Pancreas (tissue), 10 donors: ENCODE data around the gene ZDHHC22. TPM values are rescaled to one million over a fixed set of nuclear protein-coding genes. Genes with fewer than 3 reads are reported as not detected.

Source experiments
- ATAC-seq, 4 donors: fragments of 200-7000 bp; cut with Tn5 transposase; one replicate each; pipeline versions ENCODE4 v1.8.0 to v1.9.1; 2020; ENCODE audit warnings: mild to moderate bottlenecking in 4 of 4, moderate library complexity in 4 of 4
- DNase-seq, 6 donors: peaks; one replicate each; pipeline ENCODE4 v3.0.0-alpha.2; 2020
- FAIRE-seq: peaks from 2 replicates; lab custom pipeline; 2012; peaks lifted over from hg19 to GRCh38; lab: Jason Lieb, UNC
- H3K27ac ChIP-seq, 4 donors: fragments of 200-600 bp; sonication (generic); 1 replicate in 3 of 4; 2 replicates in 1 of 4; pipeline versions ENCODE4 v1.5.0 to v1.8.0; 2020
- H3K27me3 ChIP-seq, 4 donors: fragments of 200-600 bp; one replicate each; pipeline ENCODE4 v1.8.0; 2021
- H3K36me3 ChIP-seq, 3 donors: fragments of 200-600 bp; sonication (generic) in 1 of 3; one replicate each; pipeline versions ENCODE4 v1.5.0 to v1.8.0; 2020 to 2021
- H3K4me1 ChIP-seq, 3 donors: fragments of 200-600 bp; one replicate each; pipeline ENCODE4 v1.8.0; 2021
- H3K4me3 ChIP-seq, 4 donors: fragments of 200-600 bp; sonication (generic) in 2 of 4; one replicate each; pipeline versions ENCODE4 v1.5.0 to v1.8.0; 2020 to 2021
- H3K9me3 ChIP-seq, 4 donors: fragments of 200-600 bp; one replicate each; pipeline ENCODE4 v1.8.0; 2021
- CTCF ChIP-seq, 4 donors: fragments of 200-600 bp; sonication (generic) in 3 of 4; IDR thresholded peaks; one replicate each; pipeline versions ENCODE4 v1.5.0 to v1.8.0; 2021; ENCODE audit warnings: antibody characterized with exemption in 4 of 4
- WGBS, 2 donors: extraction: QIAGEN DNeasy Blood & Tissue Kit; methylation state at CpG; one replicate each; pipeline ENCODE4 v1.1.7; 2013; 5-methylcytosine and 5-hydroxymethylcytosine counted together
- intact Hi-C, 3 donors: fragments of 100-400 bp; cut with DNase I; formaldehyde crosslinking; loops; one replicate each; pipeline versions ENCODE4 v1.11.1 to v1.14.2; 2022
- polyA plus RNA-seq, 2 donors: library from polyadenylated mRNA; stranded (reverse); fragments of 200-250 nt; gene quantifications; one replicate each; pipeline ENCODE4 v1.2.3, GENCODE V29; 2013
- total RNA-seq, 6 donors: library from RNA; stranded (reverse); fragmentation: NEBNext Ultra II Directional in 4 of 6; extraction: Animal tissue kit (Norgen Biotek cat#: 25700) in 4 of 6; gene quantifications; one replicate each; pipeline versions ENCODE4 v1.2.1 to v1.2.4, GENCODE V29; 2021 to 2023
- donor health status: healthy with polysubstance abuse.
- donor health status: DM: no; HTN: no; CAD: no; lungs with moderate emphysema.
- donor health status: DM: no; HTN: no; CAD: no.
- donor health status: control.
- donor health status: control.
- donor health status: Bipolar disorder and iron deficiency.
- donor health status: DM: yes; HTN: yes; CAD: no.
- donor health status: DM: no; HTN: no; CAD: no.
- donor health status: DM: no; HTN: no; CAD: no.
- donor health status: DM: yes; HTN: yes; CAD: no.

ZDHHC22 gene
- total and polyA plus RNA-seq, 8 donors: 0.04 to 0.19 (median 0.04) TPM; not detected in 5

DNA sequence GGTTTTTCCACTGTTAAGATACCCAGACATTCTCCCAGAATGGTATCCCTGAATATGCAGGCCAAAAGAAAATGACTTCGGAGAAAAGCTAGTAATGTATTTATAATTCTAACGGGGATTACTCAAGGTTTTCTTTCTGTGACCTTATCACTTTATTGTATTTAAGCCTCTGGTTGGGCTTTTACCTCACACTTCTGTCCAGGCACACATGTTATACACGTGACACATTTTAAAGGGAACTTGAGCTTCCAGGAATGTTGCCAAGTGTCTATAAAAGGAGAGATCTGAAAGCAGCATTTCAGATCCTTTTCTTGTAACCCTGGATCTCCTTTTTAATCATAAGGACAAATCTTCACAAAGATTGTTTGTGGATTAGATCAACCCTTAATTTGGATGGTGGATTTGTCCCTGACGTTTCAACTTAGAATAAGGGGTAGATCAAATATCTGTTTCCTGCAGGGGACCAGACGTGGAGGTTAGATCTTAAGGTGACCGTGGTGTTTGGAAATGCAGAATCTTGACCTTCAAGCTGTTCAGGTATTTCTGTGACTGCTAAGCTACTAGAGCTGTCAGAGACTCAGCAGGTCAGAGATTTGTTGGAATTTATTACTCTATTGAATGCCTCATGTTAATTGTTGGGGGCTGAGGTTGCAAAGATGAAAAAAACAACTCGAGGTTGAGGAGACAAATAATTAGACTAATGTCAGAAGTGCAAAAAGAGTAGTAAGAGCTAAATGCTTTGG is 42.0 kb downstream of the ZDHHC22 start:
- peak overlapping the region in 2 of 4 donors; percentile 56 to 84 for H3K4me3 ChIP-seq

GRCh38 chr14:77098529-77099353 is 42.9 kb downstream of the ZDHHC22 start:
- FAIRE-seq: no peak

More for the DNA sequence above, 42.0 kb downstream of the ZDHHC22 start:
- Histone ChIP-seq H3K4me1 (peaks cover 12 to 25% (median 16%) of the 10 kb centered on the region in 3 donors), H3K27me3 (no peaks in the 10 kb centered on the region), H3K36me3 (no peaks in the 10 kb centered on the region), H3K9me3 (no peaks in the 10 kb centered on the region), H3K27ac (peak overlapping the region in 3 of 4 donors; percentile 79 to 99 (median 96))
- DNase-seq (no peak), FAIRE-seq (peak; percentile 67), ATAC-seq (peak; percentile 5 to 33 (median 24))
- no peak for TF ChIP-seq CTCF (IDR thresholded peaks at IDR 0.05)
- intact Hi-C loops: no loop called here
- 6 to 7% methylated on average over 7 of the region's 7 CpGs for WGBS, 2 donors

GRCh38 chr14:77097700-77098528 is 43.7 kb downstream of the ZDHHC22 start, which contains the start of gene CIPC:
CIPC (plus strand) TSS chr14:77098258; CDS start chr14:77105709, 7,451 bp downstream.
- TF ChIP-seq CTCF (IDR thresholded peaks at IDR 0.05): no peak
- Histone ChIP-seq H3K36me3 (no peaks in the 10 kb centered on the region), H3K27ac (peak within 1 kb of the TSS; percentile 79 to 99 (median 93)), H3K27me3 (no peaks in the 10 kb centered on the region), H3K4me1 (peaks cover 12 to 28% (median 16%) of the 10 kb centered on the region in 3 donors), H3K4me3 (peak within 1 kb of the TSS; percentile 56 to 84 (median 70)), H3K9me3 (no peaks in the 10 kb centered on the region)
- FAIRE-seq: peak; percentile 94
- ATAC-seq: peak; percentile 91 to 95 (median 92)
- 0 to 1% methylated on average over 82 to 87 of the region's 87 CpGs for WGBS, 2 donors
- DNase-seq: peak; percentile 98 to 100 (median 100)
- intact Hi-C loops: no loop called here

More at GRCh38 chr14:77098529-77099353, 42.9 kb downstream of the ZDHHC22 start:
- Histone ChIP-seq H3K9me3 (no peaks in the 10 kb centered on the region), H3K4me3 (peak overlapping the region; percentile 56 to 84 (median 70)), H3K4me1 (peaks cover 12 to 28% (median 16%) of the 10 kb centered on the region in 3 donors), H3K27ac (peak overlapping the region; percentile 79 to 99 (median 93)), H3K36me3 (no peaks in the 10 kb centered on the region), H3K27me3 (no peaks in the 10 kb centered on the region)
- peak; percentile 49 to 83 (median 72) for DNase-seq
- no peak for TF ChIP-seq CTCF (IDR thresholded peaks at IDR 0.05)
- intact Hi-C loops: no loop called here
- WGBS, 2 donors: 4% methylated on average over 23 of the region's 23 CpGs
- ATAC-seq: peak; percentile 41 to 61 (median 52)

DNA sequence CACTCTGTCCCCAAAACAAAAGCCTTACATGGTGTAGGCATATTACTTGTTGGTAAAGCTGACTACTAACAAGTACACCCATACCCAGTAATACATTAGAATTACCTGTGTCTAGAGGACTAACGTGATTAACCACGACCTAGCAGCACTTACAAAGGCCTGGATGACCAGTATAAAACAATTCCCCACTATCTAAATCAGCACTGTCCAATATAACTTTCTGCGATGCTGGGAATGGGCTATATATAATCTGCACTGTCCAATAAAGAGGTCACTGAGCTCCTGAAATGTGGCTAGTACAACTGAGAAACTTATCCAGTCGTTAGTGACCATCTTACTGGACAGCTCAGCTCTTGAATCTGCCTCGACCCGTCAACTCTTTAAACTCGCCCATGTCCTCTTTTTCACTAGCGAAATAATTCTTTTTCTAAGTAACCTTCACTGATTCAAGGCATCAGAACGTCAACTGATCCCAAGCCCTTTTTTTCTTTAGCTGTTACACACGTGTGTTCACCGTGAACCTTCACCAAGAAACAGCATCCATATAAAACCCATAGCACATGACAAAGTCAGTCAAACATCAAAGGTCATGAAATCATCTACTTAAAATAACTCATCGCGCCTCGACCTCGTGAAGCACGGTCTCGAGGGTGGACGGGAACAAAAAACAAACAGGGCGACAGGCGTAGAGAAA is 44.4 kb downstream of the ZDHHC22 start:
- Histone ChIP-seq H3K4me3 (peak overlapping the region; percentile 43 to 84 (median 56)), H3K36me3 (no peaks in the 10 kb centered on the region), H3K27me3 (no peaks in the 10 kb centered on the region), H3K27ac (peak overlapping the region; percentile 79 to 99 (median 93)), H3K9me3 (no peaks in the 10 kb centered on the region), H3K4me1 (peaks cover 12 to 28% (median 16%) of the 10 kb centered on the region in 3 donors)
- FAIRE-seq: no peak
- no peak for DNase-seq
- intact Hi-C loops: no loop called here
- no peak for TF ChIP-seq CTCF (IDR thresholded peaks at IDR 0.05)
- WGBS, 2 donors: 2% methylated on average over 20 of the region's 20 CpGs
- peak in 3 of 4 donors; percentile 0 to 2 (median 1) for ATAC-seq
